Measurements from ENCODE around the gene ULK4.
"Not testable (repeated sequence)": the region's sequence is repeated elsewhere in the genome, so short reads cannot be mapped to it uniquely, and the experiment has no call there.

ULK4 gene

DNA sequence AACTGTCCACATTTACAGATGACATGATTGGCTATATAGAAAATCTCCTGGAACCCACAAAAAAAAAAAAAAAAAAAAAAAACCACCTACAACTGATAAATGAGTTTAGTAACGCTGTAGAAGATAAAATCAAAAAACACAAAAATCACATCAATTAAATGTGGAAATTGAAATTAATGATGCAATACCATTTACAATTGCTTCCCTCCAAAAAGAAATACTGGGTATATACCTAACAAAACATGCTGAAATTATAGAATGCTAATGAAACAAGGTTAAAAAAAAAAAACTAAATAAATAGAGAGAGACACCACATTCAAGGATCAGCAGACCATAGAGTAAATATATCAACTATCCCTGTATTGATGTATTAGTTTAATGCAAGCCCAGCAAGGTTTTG lies 215.7 kb downstream of the ULK4 start:
- no peak for DNase-seq

DNA sequence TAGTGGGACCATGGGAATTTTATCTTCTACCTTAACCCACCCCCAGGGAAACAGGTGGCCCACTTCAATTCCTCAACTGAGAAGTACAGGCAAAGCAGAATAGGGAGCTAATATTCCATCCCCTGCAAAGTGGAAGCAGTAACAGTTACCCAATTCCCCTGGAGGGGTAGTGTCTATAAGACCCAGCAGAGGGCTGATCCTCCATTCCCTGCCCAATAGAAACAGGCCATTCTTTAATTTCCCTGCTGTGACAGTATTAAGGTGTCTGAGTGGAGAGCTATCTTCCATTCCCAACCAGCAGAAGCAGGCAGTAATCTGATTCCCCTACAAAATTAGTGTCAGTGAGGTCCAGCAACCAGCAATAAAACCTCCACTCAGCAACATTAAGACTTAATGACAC lies 219.8 kb downstream of the ULK4 start:
- DNase-seq: no peak

DNA sequence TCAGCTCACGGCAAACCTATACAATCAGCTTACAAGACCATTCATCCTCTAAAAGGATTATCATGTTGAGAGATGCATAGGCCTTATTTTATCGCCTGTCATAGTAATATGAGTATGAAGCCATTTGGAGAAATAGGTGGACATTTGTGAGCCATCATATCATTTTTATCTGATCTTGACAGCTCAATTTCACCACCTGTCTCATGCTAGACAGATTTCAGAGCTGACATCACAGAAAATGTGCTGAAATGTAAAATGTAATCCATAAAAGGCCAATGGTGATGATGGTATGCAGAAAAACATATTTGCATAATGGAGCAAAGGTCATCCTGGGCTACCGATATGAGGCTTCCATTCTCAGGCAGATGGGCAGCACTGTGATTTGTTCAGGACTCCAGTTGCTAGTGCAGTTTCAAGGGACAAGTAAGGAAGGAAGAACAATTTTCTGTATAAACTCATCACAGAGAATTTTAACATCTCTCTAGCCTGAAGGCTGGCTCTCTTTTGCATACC lies 221.5 kb downstream of the ULK4 start:
- DNase-seq: no peak

DNA sequence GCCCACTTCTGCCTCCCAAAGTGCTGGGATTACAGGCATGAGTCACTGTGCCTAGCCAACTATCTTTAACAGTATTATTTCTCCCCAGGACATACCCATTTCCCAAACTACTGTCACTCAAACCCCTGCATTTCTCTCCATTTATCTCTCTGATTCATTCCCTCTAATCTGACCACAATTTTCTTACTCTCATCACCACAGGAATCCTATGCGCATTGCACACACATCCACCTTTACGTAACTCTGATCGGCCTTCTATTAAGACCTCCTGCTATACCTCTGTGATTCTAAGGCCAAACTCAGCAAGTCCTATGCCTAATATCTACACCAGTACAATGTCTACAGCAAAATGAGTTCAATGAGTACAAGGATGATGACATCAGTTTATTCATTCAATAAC lies 235.0 kb downstream of the ULK4 start:
- DNase-seq: no peak

DNA sequence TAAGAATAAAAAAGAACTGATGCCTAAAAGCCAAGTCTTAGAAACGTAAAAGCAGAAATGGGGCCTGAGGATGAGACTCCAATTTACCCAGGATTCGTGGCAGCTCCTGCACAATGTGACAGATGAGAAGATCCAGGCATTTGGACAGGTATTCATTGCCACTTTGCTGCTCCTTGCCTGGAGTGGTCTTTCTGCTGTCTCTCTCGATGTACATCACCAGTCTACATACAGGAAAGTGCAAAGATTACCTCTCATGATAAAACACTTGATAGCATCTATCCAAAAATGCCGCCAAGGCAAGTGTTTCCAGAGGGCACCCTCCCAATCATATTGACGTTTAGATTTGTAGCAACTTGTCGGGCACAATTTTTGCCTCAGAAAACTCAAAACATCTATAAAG lies 244.3 kb downstream of the ULK4 start:
- DNase-seq: no peak

DNA sequence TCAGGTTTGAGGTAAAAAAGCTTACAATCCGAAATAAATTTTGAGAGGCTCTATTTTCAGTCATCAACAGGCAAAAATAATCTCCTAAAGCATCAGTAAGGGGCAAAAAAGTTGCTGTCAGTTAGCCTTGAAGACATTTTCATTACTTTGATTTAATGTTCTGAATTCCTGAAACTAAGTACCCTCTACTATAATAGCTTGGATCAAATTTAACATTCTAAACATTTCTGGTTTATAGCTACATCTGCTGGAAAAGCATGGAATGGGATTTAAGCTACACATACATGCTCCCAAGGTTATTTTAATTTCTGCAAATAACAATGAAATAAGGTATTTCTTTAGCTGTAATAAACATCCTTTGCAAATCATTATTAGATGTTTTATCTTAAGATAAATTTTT lies 245.4 kb downstream of the ULK4 start:
- no peak for DNase-seq

DNA sequence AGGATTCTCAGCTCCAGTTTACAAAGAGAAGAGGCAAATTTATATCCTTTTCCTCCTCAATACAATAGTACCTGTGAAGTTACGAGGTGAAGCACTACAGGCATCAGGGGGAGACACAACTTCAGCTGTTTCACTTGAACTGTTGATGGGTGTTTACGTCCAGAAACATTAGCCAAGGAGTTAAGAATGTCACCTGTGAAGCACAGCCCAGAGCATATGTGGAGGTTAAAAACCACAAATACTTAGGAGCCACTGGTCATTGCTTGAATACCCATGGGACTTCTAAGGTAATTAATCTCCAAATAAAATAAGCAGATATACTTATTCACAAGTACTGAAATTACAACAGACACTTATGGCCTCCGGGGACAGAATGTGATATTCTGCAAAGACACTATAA lies 246.5 kb downstream of the ULK4 start:
- DNase-seq: no peak

DNA sequence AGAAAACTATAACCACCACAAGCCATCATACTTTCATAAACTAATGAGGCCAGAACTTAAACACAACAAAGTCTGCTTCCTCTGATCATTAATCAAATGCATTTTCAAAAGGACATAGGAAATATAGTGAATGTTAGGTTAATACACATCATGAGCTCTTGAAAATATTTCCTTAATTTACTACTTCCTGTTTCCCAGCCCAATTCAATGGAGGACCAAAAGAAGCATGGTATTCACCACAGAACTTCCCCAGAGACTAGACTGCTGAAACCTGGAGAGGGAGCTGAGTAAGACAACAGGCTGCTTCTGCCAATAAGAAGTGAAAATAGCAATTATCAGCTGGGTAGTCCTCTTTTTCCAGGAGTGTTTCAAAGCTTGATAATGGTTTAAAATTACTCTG lies 250.3 kb downstream of the ULK4 start:
- no peak for DNase-seq

DNA sequence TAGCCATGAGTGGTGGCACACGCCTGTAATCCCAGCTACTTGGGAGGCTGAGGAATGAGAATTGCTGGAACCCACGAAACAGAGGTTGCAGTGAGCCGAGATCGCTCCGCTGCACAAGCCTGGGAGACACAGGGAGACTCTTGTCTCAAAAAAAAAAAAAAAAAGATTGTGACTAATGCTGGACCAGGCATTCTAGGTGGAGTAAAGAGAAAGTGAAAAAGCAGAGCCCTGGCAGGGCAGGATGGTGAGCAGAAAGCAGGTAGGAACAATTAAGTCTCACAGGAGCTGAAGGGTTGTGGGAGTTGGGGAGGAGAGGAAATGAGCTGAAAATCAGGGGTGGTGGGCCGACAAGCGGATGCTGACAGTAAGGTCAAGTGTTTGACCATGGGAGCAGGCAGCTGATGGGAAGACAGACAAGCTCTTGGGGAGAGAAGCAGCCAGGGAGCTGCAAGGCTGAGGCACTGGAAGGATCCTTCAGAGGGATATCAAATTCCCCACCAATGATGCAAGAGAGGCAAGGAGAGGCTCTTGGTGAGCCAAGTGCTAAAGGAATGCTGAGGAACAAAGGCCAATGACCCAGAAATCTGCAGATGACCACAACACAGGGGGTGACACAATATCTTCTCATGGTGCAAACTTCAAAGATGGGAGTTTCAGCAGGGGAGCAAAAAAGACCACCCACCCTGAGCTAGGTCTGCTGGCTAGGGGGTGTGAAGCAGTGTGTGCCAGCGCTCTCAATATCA lies 251.1 kb downstream of the ULK4 start:
- DNase-seq: no peak

DNA sequence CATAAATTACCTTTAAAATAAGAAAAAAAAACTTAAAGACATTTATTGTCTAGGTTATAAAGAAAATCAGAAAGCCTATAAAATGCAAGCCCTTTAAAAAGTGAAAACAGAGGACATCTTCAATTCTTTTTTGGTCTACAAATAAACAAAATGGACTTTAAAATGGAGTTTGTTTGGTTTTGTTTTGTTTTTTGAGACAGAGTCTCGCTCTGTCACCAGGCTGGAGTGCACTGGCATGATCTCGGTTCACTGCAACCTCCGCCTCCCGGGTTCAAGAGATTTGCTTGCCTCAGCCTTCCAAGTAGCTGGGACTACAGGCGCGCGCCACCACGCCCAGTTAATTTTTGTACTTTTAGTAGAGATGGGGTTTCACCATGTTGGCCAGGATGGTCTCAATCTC lies 252.7 kb downstream of the ULK4 start:
- DNase-seq: not testable (repeated sequence)

DNA sequence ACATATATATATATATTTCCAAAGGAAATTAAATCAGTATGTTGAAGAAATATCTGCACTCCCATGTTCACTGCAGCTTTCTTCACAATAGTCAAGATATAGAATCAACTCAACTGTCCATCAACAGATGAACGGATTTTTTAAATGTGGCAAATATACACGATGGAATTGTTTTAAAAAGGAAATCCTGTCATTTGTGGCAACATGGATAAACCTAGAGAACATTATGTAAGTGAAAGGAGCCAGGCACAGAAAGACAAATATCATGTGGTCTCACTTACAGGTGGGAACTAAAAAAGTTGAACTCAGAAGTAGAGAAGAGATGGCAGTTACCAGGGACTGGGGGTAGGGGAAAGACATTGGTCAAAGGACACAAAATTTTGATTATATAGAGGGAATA lies 253.7 kb downstream of the ULK4 start:
- DNase-seq: no peak

DNA sequence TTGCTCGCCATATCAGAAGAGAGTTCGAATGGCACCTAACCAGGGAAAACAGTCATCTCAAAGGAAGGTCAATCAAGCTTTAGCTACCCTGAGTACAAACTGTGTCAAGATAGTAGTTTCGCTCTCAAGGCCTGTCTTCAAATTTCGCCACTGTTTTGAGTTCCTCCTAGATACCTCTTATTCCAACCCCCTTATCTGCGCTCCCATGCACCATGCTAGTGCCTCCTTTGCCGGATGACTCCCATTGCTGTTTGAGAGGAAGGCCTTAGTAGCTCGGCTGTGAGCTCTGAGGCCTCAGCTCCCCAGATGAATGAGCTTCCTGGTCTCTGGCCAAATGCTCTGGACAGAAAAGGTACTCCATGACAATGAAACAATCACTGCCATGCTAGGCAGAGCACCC lies 256.0 kb downstream of the ULK4 start:
- DNase-seq: no peak

DNA sequence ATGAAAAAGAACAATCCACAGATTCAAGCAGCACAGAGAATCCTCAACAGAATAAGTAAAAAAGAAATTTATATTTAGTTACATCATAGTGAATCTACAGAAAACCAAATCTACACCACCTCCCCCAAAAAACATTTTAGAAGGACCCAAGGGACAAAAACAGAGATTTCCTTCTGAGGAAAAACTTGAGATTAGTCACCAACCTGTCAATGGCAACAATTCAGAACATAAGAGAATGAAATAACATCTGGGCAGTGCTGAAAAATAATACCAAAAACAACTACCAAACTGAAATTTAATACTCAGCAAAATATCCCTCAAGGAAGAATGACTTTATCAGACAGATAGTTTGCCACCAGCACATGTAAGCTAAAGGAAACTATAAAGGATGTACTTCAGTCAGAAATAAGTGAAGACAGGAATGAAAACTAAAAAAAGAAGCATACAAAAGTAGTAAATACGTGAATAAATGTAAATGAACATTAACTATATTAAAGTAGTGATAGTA lies 260.7 kb downstream of the ULK4 start:
- no peak for DNase-seq

DNA sequence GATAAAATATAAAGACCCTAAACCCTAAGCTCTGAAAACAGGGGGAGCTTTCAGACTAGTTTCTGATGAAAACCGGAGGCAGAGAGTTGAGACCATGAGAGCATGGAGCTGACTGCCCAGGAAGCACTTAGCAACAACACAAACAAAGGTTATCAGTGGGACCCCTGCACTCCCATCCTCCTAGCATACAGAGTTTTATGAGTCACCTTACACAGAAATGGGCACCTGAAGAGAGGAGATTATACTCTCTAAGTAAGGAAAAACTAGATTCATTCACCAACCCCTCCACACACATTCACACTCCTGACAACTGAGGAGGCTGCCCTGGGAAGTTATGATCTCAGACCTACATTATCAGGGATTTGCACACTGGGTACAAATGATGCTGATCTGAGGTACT lies 261.7 kb downstream of the ULK4 start:
- no peak for DNase-seq

DNA sequence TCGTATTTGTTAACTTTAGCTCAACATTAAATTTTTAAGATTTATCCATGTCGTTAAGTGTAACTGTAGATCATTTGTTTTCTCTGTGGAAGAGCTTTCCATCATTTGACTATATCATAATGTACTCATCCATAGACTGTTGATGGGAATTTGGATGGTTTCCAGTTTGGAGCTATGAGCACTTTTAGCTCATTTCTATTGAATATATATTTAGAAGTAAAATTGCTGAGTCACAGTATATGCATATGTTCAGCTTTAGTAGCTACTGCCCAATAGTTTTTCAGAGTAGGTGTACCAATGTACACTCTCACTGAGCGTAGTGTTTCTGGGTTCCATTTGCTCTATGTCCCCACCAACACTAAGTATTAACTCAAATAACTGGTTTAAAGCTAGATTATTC lies 263.0 kb downstream of the ULK4 start:
- no peak for DNase-seq

DNA sequence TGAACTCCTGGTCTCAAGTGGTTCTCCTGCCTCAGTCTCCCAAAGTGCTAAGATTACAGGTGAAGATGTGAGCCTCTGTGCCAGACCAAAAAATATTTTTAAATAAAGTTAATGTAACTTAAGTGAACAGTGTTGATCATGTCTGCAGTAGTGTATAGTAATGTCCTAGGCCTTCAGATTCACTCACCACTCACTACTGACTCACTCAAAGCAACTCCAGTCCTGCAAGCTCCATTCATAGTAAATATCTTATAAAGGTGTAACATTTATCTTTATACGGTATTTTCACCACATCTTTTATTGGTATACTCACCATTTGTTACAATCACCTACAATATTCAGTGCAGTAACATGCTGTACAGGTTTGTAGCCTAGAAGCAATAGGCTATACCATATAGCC lies 264.2 kb downstream of the ULK4 start:
- no peak for DNase-seq

DNA sequence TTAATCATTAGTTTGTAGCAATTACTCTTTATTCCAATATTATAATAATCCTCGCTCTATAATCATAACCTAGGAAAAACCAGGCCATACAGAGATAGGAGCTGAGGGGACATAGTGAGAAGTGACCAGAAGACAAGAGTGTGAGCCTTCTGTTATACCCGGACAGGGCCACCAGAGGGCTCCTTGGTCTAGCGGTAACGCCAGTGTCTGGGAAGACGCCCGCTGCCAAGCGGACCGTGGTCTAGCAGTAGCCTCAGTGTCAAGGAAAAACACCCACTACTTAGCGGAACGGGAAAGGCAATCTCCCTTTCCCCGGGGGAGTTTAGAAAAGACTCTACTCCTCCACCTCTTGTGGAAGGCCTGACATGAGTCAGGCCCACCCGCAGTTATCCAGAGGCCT lies 266.1 kb downstream of the ULK4 start:
- not testable (repeated sequence) for DNase-seq

DNA sequence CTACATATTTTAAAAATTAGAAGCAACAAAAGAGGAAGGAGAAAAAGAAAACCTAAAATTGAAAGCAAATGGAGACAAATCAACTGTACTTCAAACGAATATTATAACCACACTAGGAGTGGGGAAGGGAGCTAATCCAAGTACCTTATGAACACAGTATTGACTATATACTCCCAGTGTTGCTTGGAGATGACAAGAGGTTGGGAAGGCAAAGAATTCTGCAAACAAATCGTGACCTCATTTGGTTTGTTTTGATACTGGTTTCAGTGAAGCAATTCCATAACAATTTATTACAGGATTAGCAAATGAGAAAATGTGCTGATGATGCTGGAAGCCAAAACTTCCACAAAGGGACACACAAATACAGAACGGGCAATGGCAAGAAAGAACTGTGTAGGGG lies 268.1 kb downstream of the ULK4 start:
- DNase-seq: no peak

DNA sequence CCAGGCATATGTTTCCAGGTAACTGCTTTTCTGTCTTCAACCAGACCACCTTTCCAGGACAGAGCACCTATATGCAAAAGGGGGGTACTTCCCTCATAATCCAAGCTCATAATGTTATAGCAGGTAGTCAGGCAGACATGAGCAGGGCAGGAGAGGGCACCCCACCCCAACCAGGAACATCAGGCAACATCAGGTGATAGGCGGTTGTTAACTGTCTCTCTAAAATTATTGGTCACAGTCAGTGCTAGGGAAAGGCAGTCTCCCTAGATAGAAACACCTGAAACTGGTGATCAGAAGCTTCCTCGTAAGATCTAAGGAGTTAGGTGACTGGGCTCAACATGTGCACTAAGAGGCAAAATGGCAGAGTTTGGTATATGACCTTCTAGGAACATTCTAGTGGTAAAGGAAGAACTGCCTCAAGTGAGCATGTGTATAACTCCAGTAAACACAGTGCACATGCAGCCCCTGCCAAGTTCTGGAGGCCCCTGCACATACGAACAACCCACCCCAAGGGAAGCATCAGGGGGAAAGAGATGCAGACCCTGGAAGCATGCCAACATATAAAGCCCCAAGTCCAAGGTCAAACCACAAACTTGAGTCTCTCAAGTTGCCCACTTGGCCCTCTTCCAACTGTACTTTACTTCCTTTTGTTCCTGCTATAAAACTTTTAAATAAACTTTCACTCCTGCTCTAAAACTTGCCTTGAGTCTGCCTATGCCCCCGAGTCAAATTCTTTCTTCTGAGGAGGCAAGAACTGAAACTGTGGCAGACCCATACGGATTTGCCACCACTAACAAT lies 270.9 kb downstream of the ULK4 start:
- DNase-seq: no peak

DNA sequence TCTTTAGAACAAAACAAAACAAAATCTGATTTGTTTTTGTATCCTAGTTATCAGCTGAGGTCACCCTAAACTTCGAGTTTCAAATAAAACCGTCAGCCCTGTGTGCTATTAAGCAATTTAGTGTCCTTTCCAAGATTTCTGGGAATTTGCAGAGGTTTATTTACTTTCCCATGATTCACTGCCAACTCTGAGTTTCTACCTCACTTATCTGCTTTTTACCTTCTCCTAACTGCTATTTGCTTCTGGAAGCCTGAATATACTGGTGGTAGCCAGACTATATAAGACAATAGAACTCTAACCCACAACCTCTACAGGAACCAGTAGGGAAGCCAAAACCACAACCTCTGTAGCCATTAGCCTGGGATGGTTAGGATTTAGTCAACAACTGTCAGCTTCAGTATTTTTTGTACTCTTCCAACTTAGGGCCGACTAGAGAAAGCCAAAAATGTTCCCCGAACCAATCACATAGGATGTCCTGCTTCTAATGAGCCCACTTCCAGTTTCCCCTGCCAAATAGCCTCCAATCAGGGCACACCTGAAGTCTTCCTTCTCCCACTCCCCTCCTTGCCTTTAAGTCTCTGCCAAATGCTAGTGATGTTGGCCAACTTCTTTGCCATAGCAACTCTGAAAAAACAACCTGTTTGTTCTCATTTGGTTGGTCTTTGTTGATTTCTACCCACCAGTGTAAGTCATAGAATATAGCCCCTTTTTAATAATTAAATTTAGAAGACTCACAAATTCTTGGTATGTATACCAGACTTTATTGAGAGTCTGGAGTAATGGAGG lies 273.1 kb downstream of the ULK4 start:
- DNase-seq: no peak

DNA sequence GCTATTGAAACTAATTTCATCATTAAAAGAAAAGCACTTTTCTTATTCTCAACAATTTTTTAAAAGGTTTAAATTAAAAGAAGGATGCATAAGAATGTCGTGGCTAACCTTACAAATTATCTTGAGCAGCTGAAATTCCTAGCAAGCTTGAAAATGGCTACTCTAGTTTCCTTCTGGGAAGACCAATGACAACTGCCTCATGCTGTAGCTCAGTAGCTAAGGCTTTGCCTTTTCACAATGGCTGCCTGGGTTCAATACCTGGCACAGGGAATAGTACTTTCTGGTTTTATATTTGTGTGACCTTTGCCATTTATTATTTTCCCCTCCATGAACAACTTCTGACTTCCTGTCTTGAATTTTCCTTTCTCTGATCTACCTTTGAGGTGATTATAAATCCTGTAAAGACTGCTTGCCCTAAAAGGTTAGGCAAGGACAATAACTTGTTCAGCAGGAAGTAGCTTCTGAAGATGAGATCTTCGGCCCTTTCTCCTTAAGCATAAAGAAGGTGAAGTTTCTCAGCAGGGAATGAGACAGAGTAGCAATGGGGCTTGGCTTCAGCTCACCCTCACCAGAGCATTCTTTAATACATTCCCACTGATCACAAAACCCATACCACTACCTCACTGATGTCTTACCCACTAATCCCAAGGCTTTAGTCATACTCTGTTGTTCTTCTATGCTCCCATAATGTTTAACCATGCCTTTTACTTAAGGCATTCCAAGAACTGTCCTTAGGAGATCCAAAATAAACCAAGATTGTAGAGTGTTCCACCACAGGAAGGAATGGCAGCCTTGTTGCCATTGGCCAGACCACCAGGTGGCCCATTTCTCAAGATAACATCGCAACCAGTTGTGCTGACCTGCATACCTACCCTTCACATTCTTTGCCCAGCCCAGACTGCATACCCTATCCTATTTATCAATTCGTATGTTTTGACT lies 276.8 kb downstream of the ULK4 start:
- no peak for DNase-seq

DNA sequence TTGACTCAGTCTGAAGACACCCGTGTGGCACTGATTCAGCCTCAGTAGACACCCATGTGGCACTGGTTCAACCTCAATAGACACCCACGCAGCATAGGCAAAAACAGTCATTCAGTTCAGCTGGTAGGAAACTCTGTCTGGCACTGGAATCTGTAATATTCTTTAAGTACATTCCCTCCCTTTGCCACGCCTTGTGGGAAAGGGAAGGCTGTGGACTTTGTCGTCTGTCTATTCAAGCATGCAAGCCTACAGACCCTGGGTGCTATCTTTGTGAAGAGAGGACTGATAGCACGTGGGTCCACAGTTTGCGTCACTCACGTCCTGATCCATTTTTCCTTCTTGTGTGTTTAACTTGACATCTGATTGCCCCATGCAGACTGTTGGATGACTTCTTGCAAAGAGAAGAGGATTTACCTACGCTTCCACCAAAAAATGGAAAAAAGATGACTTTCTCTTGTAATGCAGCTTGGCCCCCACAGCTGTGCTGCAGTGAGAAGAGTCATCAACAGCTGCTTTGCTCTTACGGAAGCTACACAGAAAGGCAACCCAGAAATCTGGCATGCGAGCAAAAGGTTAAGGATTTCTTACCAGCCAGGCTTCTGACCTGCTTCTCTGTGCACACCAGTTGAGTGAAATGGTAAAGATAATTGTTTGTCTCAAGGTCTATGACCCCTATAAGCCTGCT lies 278.1 kb downstream of the ULK4 start:
- DNase-seq: no peak
